Keratinocyte (primary cell): ENCODE data around the gene ABCA7.

Experiments
- EZH2 ChIP-seq: IDR thresholded peaks from one replicate; pipeline ENCODE4 v1.6.1; 2012; ENCODE audit warnings: inconsistent platforms, mild to moderate bottlenecking, low read length, moderate library complexity
- TF ChIP-seq, protein P1 (sequence below), 3 experiments: IDR thresholded peaks in 1 of 3; conservative IDR thresholded peaks in 1 of 3; optimal IDR thresholded peaks in 1 of 3; 2 replicates in 2 of 3; 3 replicates in 1 of 3; pipeline versions ENCODE3 to v1.5.1; 2011; ENCODE audit warnings: low read length in 3 of 3, mild to moderate bottlenecking in 3 of 3, moderate library complexity in 2 of 3, control low read depth in 1 of 3, inconsistent platforms in 1 of 3; ENCODE audit not compliant: insufficient read depth in 2 of 3; ENCODE audit errors: extremely low read depth in 1 of 3

DNA sequence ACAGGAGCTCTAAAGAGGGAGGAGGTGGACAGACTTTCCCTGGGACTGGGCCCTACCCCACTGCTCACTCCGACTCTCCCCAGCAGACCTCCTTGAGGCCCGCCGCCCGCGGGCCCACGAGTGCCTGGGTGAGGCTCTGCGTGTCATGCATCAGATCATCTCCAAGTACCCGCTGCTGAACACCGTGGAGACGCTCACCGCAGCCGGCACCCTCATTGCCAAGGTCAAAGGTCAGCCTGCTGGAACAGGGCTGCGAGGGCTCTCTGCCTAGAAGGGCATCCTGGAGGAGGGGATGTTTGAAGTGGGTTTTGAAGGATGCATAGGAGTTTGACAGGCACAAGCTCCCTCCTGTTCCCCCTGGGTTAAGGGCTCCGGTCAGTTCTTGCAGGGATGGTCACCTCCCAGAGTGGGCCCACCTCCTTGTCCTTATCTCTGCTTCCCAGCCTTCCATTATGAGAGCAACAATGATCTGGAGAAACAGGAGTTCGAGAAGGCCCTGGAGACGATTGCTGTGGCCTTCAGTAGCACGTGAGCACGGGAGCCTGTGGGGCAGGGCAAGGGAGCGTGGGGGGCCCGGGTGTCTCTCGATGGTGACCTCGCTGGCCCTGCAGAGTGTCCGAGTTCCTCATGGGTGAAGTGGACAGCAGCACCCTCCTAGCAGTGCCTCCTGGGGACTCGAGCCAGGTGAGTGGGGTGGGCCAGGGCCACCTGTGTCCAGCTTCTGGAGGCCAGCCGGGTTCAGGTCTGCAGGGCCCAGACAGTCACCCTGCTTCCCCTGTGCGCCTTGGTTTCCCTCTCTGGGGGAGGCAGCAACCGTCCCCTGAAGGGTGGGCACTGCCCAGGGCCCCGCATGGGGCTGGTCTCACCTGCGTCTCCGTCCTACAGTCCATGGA is 33.4 kb downstream of the ABCA7 start:
- no peak for TF ChIP-seq EZH2
- TF ChIP-seq, protein P1, sequence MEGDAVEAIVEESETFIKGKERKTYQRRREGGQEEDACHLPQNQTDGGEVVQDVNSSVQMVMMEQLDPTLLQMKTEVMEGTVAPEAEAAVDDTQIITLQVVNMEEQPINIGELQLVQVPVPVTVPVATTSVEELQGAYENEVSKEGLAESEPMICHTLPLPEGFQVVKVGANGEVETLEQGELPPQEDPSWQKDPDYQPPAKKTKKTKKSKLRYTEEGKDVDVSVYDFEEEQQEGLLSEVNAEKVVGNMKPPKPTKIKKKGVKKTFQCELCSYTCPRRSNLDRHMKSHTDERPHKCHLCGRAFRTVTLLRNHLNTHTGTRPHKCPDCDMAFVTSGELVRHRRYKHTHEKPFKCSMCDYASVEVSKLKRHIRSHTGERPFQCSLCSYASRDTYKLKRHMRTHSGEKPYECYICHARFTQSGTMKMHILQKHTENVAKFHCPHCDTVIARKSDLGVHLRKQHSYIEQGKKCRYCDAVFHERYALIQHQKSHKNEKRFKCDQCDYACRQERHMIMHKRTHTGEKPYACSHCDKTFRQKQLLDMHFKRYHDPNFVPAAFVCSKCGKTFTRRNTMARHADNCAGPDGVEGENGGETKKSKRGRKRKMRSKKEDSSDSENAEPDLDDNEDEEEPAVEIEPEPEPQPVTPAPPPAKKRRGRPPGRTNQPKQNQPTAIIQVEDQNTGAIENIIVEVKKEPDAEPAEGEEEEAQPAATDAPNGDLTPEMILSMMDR (optimal IDR thresholded peaks at IDR 0.05 in 1 of 3, IDR thresholded peaks at IDR 0.05 in 1 of 3, conservative IDR thresholded peaks at IDR 0.05 in 1 of 3; ENCODE audit: extremely low read depth in 1 of 3, insufficient read depth in 2 of 3, low read length in 3 of 3), result no peak
